Measurements from ENCODE around the gene DPYSL4.

DPYSL4 gene

DNA sequence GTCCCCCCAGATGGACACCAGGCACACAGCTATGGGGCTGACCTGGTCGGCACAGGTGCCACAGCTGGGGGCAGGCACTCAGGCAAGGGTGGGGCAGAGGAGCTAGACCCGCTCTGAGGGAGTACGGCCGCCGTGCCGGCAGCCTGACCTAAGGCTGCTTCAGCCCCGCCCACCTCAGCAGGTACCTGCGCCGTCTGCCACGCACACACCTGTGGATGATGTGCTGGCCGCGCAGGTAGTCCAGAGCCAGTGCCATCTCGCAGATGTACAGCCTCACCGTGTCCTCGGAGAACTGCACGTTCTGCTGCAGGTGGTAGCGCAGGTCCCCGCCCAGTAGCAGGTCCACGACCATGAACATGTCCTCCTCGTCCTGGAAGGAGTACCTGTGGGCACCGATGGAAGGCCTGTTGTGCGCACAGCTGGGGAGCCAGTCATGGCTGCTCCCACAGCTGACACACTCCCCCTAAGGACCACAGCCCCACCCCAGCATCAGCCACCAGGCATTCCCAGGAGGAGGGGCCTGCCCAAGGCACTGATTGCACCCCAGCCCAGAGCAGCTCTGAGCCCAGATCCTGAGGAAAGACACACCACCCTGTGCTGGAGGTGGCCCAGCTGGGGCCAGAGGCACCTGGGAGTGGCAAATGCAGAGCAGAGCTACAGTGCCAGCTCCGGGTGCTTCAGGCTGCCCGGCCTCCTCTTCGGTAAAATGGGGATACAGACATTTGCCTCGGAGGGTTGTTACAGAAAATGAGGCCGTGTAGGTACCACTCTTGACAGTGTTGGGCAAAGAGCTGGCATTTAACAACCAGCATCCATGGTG lies 40.0 kb downstream of the DPYSL4 start:
- H3K27ac ChIP-seq (ENCODE audit: low read depth, low read length) = no peak overlapping the region
- no peaks in the 10 kb centered on the region for H3K27me3 ChIP-seq (ENCODE audit: control insufficient read depth, insufficient read depth, low read length)
- H3K36me3 ChIP-seq (ENCODE audit: control insufficient read depth, insufficient read depth, low read length) = no peaks in the 10 kb centered on the region
- H3K4me3 ChIP-seq (ENCODE audit: low read depth, low read length) = no peak overlapping the region
- no peaks in the 10 kb centered on the region; the same call in 1 of the 2 replicates for H3K4me1 ChIP-seq (ENCODE audit: control insufficient read depth, insufficient read depth, low read length)
- no peak overlapping the region for H3K9ac ChIP-seq (ENCODE audit: low read depth, low read length)
- H3K9me3 ChIP-seq (ENCODE audit: control insufficient read depth, insufficient read depth, low read length) = no peaks in the 10 kb centered on the region

DNA sequence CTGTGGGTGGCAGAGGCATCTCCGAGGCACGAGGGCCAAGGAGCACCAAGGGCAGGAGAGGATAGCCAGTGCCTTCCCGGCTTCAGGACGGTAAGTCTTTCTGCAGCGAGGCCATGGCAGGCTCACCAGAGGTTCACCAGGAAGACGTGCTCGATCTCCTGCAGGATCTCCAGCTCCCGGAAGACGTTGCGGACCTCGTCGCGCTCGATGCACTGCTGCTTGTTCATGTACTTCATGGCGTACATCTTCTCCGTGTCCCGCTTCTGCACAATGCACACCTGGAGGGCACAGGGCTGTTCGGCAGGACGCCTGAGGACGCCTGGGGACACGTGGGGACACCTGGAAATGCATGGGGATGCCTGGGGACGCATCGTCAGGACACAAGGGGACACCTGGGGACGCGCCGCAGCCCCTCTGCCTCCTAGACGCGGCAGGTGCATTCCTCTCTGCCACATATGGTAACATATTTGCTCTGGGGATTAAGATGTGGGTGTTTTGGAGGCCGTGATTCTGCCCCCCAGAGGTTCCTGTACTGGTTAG lies 41.2 kb downstream of the DPYSL4 start:
- Histone ChIP-seq H3K36me3 (ENCODE audit: control insufficient read depth, insufficient read depth, low read length) (no peaks in the 10 kb centered on the region), H3K9me3 (ENCODE audit: control insufficient read depth, insufficient read depth, low read length) (no peaks in the 10 kb centered on the region), H3K9ac (ENCODE audit: low read depth, low read length) (no peak overlapping the region), H3K4me3 (ENCODE audit: low read depth, low read length) (no peak overlapping the region), H3K4me1 (ENCODE audit: control insufficient read depth, insufficient read depth, low read length) (no peaks in the 10 kb centered on the region; the same call in 1 of the 2 replicates), H3K27ac (ENCODE audit: low read depth, low read length) (no peak overlapping the region), H3K27me3 (ENCODE audit: control insufficient read depth, insufficient read depth, low read length) (no peaks in the 10 kb centered on the region)

DNA sequence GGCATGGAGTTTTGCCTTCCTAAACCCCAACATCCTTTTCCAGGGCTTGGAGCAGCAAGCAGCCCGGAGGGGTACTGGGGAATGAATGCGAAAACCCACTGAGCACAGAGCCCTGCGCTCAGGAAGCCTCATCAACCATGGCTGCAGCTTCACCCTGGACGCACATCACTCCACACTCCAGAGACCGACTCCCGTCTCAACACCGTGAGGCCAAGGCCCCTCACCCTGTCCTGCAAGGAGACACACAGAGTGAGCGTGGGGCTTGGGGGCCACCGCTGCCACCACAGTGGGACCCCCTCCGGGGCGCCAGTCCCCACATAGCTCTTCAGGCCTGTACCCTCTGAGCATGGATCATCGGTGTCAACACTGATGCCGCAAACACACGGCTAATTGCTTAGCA lies 41.9 kb downstream of the DPYSL4 start:
- Histone ChIP-seq H3K36me3 (ENCODE audit: control insufficient read depth, insufficient read depth, low read length) (no peaks in the 10 kb centered on the region), H3K9me3 (ENCODE audit: control insufficient read depth, insufficient read depth, low read length) (no peaks in the 10 kb centered on the region), H3K27me3 (ENCODE audit: control insufficient read depth, insufficient read depth, low read length) (no peaks in the 10 kb centered on the region), H3K27ac (ENCODE audit: low read depth, low read length) (no peak overlapping the region), H3K9ac (ENCODE audit: low read depth, low read length) (no peak overlapping the region), H3K4me3 (ENCODE audit: low read depth, low read length) (no peak overlapping the region), H3K4me1 (ENCODE audit: control insufficient read depth, insufficient read depth, low read length) (no peaks in the 10 kb centered on the region; the same call in 1 of the 2 replicates)

DNA sequence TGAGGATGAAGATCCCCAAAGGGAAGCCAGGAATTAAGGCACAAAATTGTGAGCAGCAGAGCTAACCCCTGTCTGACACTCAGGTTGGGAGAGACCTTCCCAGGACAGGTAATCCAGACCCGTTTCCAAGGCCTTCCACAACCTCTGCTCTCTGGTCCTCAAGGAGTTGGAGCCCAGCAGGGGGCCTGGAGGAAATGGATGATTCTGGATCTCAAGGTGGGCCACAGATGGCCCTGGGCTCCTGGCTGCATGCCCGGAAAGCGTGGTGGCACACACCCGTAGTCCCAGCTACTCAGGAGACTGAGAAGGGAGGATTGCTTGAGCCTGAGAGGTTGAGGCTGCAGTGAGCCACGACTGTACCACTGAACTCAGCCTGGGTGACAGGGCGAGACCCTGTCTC lies 42.3 kb downstream of the DPYSL4 start:
- H3K36me3 ChIP-seq (ENCODE audit: control insufficient read depth, insufficient read depth, low read length) = no peaks in the 10 kb centered on the region
- H3K27me3 ChIP-seq (ENCODE audit: control insufficient read depth, insufficient read depth, low read length) = no peaks in the 10 kb centered on the region
- H3K4me3 ChIP-seq (ENCODE audit: low read depth, low read length) = no peak overlapping the region
- no peaks in the 10 kb centered on the region for H3K9me3 ChIP-seq (ENCODE audit: control insufficient read depth, insufficient read depth, low read length)
- H3K9ac ChIP-seq (ENCODE audit: low read depth, low read length) = no peak overlapping the region
- H3K4me1 ChIP-seq (ENCODE audit: control insufficient read depth, insufficient read depth, low read length) = no peaks in the 10 kb centered on the region; the same call in 1 of the 2 replicates
- no peak overlapping the region for H3K27ac ChIP-seq (ENCODE audit: low read depth, low read length)

DNA sequence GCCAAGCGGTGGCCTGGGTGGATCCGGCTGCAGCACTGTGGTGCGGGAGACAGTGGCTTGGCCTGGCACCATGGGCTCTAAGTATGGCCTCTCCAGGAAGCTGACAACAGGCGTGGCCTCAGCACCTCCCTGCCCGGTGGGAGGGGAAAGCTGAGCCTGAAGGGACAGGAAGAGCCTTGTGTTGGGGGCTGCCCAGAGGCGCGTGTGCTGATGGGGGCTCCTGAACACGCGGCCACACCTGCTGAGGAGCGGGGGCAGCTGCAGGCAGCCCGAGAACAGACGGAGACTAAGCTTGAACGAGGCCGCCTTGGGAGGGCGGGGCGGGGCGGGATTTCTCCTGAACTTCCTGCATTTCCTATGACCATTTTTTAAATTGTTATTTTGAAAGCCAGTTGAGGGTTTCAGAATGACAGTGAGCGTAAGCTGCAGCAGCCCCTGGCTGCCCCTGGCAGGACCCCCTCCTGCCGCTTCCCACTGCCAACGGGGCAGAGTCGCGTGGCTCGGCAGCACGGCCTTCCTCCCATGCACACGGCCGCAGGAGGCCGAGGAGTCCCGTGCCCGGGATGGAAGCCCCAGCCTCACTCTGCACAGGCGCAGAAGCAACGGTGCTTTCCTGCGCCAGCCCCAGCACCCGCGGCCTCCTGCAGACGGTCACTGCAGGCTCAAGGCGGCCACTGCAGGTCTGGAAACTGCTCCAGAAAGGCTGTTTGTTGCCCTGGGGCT lies 43.2 kb downstream of the DPYSL4 start:
- H3K4me1 ChIP-seq (ENCODE audit: control insufficient read depth, insufficient read depth, low read length) = no peaks in the 10 kb centered on the region; the same call in 1 of the 2 replicates
- H3K36me3 ChIP-seq (ENCODE audit: control insufficient read depth, insufficient read depth, low read length) = no peaks in the 10 kb centered on the region
- no peak overlapping the region for H3K9ac ChIP-seq (ENCODE audit: low read depth, low read length)
- no peak overlapping the region for H3K4me3 ChIP-seq (ENCODE audit: low read depth, low read length)
- H3K27ac ChIP-seq (ENCODE audit: low read depth, low read length) = no peak overlapping the region
- no peaks in the 10 kb centered on the region for H3K9me3 ChIP-seq (ENCODE audit: control insufficient read depth, insufficient read depth, low read length)
- no peaks in the 10 kb centered on the region for H3K27me3 ChIP-seq (ENCODE audit: control insufficient read depth, insufficient read depth, low read length)

DNA sequence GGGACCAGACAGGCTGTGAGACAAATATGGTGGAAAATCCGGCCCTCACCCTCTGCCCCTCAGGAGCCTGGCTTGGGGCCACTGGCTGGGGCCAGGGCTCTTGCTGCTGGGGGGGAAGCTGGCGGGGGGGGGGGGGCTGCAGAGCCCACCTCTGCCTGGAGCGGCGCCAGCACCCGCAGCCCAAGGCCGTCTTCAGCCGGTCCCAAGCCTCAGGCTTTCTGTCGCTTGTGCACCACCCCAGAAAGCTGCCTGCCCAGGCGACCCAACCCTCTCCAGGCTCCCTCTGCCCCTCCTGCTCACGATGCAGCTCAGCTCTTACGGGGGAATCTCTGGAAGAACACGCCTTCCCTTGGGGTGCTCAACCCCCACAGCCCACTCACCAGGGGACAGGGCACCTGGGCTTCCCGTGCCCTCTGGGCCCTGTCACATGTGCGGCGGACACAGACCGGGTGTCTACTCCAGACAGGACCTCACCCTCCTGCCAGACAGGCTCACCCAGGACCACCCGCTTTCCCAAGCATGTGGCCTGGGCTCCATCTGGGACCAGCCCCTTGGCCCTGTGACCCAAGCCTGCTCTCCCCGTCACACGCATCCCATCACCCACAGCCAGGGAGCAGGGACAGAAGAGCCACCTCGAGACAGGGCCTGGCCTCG lies 43.9 kb downstream of the DPYSL4 start:
- Histone ChIP-seq H3K9ac (ENCODE audit: low read depth, low read length) (no peak overlapping the region), H3K27me3 (ENCODE audit: control insufficient read depth, insufficient read depth, low read length) (no peaks in the 10 kb centered on the region), H3K4me1 (ENCODE audit: control insufficient read depth, insufficient read depth, low read length) (no peaks in the 10 kb centered on the region; the same call in 1 of the 2 replicates), H3K9me3 (ENCODE audit: control insufficient read depth, insufficient read depth, low read length) (no peaks in the 10 kb centered on the region), H3K27ac (ENCODE audit: low read depth, low read length) (no peak overlapping the region), H3K36me3 (ENCODE audit: control insufficient read depth, insufficient read depth, low read length) (no peaks in the 10 kb centered on the region), H3K4me3 (ENCODE audit: low read depth, low read length) (no peak overlapping the region)

DNA sequence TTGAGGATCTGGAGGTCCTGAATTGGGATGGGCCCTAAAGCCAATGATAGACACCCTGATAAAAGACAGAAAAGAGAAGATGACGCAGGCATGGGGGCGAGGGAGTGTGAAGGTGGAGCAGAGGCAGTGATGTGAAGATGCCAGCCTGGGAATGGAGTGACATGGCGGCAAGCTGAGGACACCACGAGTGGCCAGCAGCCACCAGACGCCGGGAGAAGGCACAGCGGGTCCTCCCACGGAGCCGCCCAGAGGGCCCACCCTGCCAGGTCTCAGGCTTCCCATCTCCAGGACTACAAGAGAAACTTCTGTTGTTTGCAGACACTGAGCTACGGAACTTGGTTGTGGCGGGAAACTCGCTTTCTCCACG lies 44.9 kb downstream of the DPYSL4 start:
- H3K9ac ChIP-seq (ENCODE audit: low read depth, low read length) = no peak overlapping the region
- H3K4me1 ChIP-seq (ENCODE audit: control insufficient read depth, insufficient read depth, low read length) = no peaks in the 10 kb centered on the region; the same call in 1 of the 2 replicates
- H3K9me3 ChIP-seq (ENCODE audit: control insufficient read depth, insufficient read depth, low read length) = no peaks in the 10 kb centered on the region
- H3K27ac ChIP-seq (ENCODE audit: low read depth, low read length) = no peak overlapping the region
- H3K27me3 ChIP-seq (ENCODE audit: control insufficient read depth, insufficient read depth, low read length) = no peaks in the 10 kb centered on the region
- no peaks in the 10 kb centered on the region for H3K36me3 ChIP-seq (ENCODE audit: control insufficient read depth, insufficient read depth, low read length)
- H3K4me3 ChIP-seq (ENCODE audit: low read depth, low read length) = no peak overlapping the region

DNA sequence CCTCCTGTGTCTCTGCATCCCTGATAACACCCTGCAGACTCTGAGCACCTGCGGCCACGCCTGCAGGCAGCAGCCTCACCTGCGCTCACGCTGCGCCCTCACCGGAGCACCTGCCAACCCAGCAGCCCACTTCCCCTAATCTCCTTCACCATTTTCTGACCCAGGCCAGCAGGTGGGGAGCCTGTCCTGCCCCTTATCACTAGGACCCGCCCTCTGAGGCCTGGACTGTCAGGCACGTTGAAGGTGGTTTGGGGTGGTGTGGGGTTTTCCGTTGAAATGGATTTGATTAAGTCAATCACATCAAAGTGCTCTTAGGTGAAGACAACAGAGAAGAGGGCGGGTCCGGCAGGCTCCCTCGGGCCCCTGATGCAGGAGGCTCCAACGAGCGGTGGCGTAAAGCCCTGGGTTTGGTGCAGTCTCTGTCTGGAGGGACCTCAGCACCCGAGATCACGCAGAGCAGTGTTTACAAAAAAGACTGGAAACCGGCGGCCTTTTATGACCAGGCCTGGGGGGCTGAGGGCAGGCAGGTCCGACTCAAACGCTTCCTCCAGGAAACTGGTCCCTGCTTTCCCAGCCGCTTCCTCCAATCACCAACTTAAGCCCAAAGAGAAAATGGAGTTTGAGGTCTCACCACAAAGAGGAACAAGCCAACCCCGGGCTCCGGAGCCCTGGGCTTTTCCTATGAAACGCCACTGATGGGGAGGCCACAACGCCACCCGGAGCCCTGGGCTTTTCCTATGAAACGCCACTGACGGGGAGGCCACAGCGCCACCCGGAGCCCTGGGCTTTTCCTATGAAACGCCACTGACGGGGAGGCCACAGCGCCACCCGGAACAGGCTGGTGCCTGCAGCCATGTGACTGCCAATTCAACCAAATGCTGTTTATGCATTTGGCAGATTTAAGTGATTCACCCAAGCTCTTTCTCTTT lies 45.5 kb downstream of the DPYSL4 start:
- Histone ChIP-seq H3K27me3 (ENCODE audit: control insufficient read depth, insufficient read depth, low read length) (no peaks in the 10 kb centered on the region), H3K9ac (ENCODE audit: low read depth, low read length) (no peak overlapping the region), H3K4me3 (ENCODE audit: low read depth, low read length) (no peak overlapping the region), H3K27ac (ENCODE audit: low read depth, low read length) (no peak overlapping the region), H3K9me3 (ENCODE audit: control insufficient read depth, insufficient read depth, low read length) (no peaks in the 10 kb centered on the region), H3K36me3 (ENCODE audit: control insufficient read depth, insufficient read depth, low read length) (no peaks in the 10 kb centered on the region), H3K4me1 (ENCODE audit: control insufficient read depth, insufficient read depth, low read length) (no peaks in the 10 kb centered on the region; the same call in 1 of the 2 replicates)

DNA sequence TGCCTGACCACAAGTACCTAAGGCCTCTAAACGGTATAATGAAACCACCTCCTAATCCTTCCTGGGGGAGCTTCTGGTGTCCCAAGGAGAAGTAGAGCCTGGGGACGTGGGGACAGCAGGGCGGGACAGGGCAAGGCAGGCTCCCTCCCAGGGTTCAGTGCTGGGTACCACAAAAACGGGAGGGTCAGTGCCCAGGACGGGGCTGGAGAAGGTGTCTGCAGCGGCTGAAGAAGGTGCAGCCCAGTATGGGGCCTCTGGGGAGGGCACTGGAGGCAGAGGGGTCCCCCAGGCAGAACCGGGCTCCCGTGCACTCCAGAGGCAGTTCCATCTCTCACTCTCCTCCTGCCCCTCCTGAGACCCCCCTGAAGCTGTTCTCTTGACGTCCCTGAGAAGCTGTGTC lies 46.2 kb downstream of the DPYSL4 start:
- Histone ChIP-seq H3K9me3 (ENCODE audit: control insufficient read depth, insufficient read depth, low read length) (no peaks in the 10 kb centered on the region), H3K9ac (ENCODE audit: low read depth, low read length) (no peak overlapping the region), H3K36me3 (ENCODE audit: control insufficient read depth, insufficient read depth, low read length) (no peaks in the 10 kb centered on the region), H3K4me1 (ENCODE audit: control insufficient read depth, insufficient read depth, low read length) (no peaks in the 10 kb centered on the region; the same call in 1 of the 2 replicates), H3K4me3 (ENCODE audit: low read depth, low read length) (no peak overlapping the region), H3K27me3 (ENCODE audit: control insufficient read depth, insufficient read depth, low read length) (no peaks in the 10 kb centered on the region), H3K27ac (ENCODE audit: low read depth, low read length) (no peak overlapping the region)

DNA sequence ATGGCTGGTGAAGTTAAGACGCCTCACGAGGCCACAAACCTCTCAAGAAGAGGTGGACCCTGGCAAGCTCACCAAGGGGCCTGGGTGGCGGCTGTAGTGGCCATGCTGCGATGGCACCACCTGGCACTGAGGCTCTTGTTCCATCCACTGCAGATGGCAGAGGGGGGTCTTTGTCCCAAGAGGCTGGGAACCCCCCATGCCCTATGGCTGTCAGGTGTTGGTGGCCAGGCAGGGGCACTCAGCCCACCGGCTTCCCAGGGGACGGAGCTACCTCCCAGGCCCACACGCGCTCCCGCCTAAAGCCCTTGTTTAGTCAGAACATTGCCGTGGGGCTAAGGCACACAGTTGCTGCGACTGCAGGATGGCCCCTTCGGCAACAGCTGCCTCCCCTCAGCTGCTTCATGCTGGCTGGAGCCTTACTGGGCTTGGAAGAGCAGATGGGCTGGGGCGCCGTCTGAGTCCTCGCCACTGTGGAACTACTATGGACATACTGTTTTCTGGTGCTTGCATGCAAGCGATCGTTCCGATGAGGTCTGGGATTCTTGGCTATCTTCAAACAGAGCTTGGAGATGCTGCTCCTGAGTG lies 46.8 kb downstream of the DPYSL4 start:
- H3K4me3 ChIP-seq (ENCODE audit: low read depth, low read length) = no peak overlapping the region
- no peaks in the 10 kb centered on the region for H3K36me3 ChIP-seq (ENCODE audit: control insufficient read depth, insufficient read depth, low read length)
- no peaks in the 10 kb centered on the region; the same call in 1 of the 2 replicates for H3K4me1 ChIP-seq (ENCODE audit: control insufficient read depth, insufficient read depth, low read length)
- no peak overlapping the region for H3K27ac ChIP-seq (ENCODE audit: low read depth, low read length)
- H3K9me3 ChIP-seq (ENCODE audit: control insufficient read depth, insufficient read depth, low read length) = no peaks in the 10 kb centered on the region
- no peaks in the 10 kb centered on the region for H3K27me3 ChIP-seq (ENCODE audit: control insufficient read depth, insufficient read depth, low read length)
- no peak overlapping the region for H3K9ac ChIP-seq (ENCODE audit: low read depth, low read length)
